ENCODE results near the gene IARS1. TPM values are rescaled to one million over a fixed set of nuclear protein-coding genes. Genes with fewer than 3 reads are reported as not detected.

Gene IARS1
- total RNA-seq, 1 donor from 2014 or later: 76.1 TPM

GRCh38 chr9:92254381-92255337 is 38.8 kb downstream of the IARS1 start:
- no peak for DNase-seq (ENCODE audit: low spot score)
- peaks cover 22% of the 10 kb centered on the region for H3K36me3 Mint-ChIP-seq (ENCODE audit: low read depth, unreplicated experiment)
- no peak overlapping the region for H3K4me3 Mint-ChIP-seq (ENCODE audit: unreplicated experiment)
- H3K4me1 Mint-ChIP-seq (ENCODE audit: unreplicated experiment): no peaks in the 10 kb centered on the region
- no peak for TF ChIP-seq CTCF (IDR thresholded peaks at IDR 0.05; ENCODE audit: unreplicated experiment)
- H3K9me3 Mint-ChIP-seq (ENCODE audit: unreplicated experiment): no peaks in the 10 kb centered on the region
- no peak overlapping the region for H3K27ac Mint-ChIP-seq (ENCODE audit: unreplicated experiment)
- no peaks in the 10 kb centered on the region for H3K27me3 Mint-ChIP-seq (ENCODE audit: unreplicated experiment)

- H3K4me3 Mint-ChIP-seq (ENCODE audit: unreplicated experiment): no peak overlapping the region
- H3K27ac Mint-ChIP-seq (ENCODE audit: unreplicated experiment): no peak overlapping the region
- H3K9me3 Mint-ChIP-seq (ENCODE audit: unreplicated experiment): no peaks in the 10 kb centered on the region
- no peak for DNase-seq (ENCODE audit: low spot score)
- TF ChIP-seq CTCF (IDR thresholded peaks at IDR 0.05; ENCODE audit: unreplicated experiment): no peak
- H3K27me3 Mint-ChIP-seq (ENCODE audit: unreplicated experiment): no peaks in the 10 kb centered on the region
- no peaks in the 10 kb centered on the region for H3K4me1 Mint-ChIP-seq (ENCODE audit: unreplicated experiment)
- peaks cover 23% of the 10 kb centered on the region for H3K36me3 Mint-ChIP-seq (ENCODE audit: low read depth, unreplicated experiment)
Measured at GRCh38 chr9:92253656-92254055, 39.8 kb downstream of the IARS1 start.

GRCh38 chr9:92247981-92248380 is 45.5 kb downstream of the IARS1 start:
- H3K4me3 Mint-ChIP-seq (ENCODE audit: unreplicated experiment): no peak overlapping the region
- H3K36me3 Mint-ChIP-seq (ENCODE audit: low read depth, unreplicated experiment): peaks cover 46% of the 10 kb centered on the region
- no peaks in the 10 kb centered on the region for H3K4me1 Mint-ChIP-seq (ENCODE audit: unreplicated experiment)
- no peak for DNase-seq (ENCODE audit: low spot score)
- TF ChIP-seq CTCF (IDR thresholded peaks at IDR 0.05; ENCODE audit: unreplicated experiment): no peak
- no peaks in the 10 kb centered on the region for H3K9me3 Mint-ChIP-seq (ENCODE audit: unreplicated experiment)
- H3K27me3 Mint-ChIP-seq (ENCODE audit: unreplicated experiment): no peaks in the 10 kb centered on the region
- H3K27ac Mint-ChIP-seq (ENCODE audit: unreplicated experiment): no peak overlapping the region

- peaks cover 46% of the 10 kb centered on the region for H3K36me3 Mint-ChIP-seq (ENCODE audit: low read depth, unreplicated experiment)
Measured at GRCh38 chr9:92247296-92247695, 46.2 kb downstream of the IARS1 start.

More at GRCh38 chr9:92247296-92247695, 46.2 kb downstream of the IARS1 start:
- Mint-ChIP-seq H3K4me3 (ENCODE audit: unreplicated experiment) (no peak overlapping the region), H3K9me3 (ENCODE audit: unreplicated experiment) (no peaks in the 10 kb centered on the region), H3K4me1 (ENCODE audit: unreplicated experiment) (no peaks in the 10 kb centered on the region), H3K27ac (ENCODE audit: unreplicated experiment) (no peak overlapping the region), H3K27me3 (ENCODE audit: unreplicated experiment) (no peaks in the 10 kb centered on the region)
- no peak for TF ChIP-seq CTCF (IDR thresholded peaks at IDR 0.05; ENCODE audit: unreplicated experiment)
- DNase-seq (ENCODE audit: low spot score): no peak
